K562 (cell line): ENCODE results near the gene STT3B. TPM values are rescaled to one million over a fixed set of nuclear protein-coding genes. Genes with fewer than 3 reads are reported as not detected.

Experiments used
- ATAC-seq: fragments of 200-7000 bp; cut with Tn5 transposase; 3 replicates; pipeline ENCODE4 v1.9.1; 2020; ENCODE audit warnings: moderate library complexity
- BruUV-seq: library from RNA; stranded (reverse); fragments of 400-500 nt; replicated peaks from 2 replicates; lab custom pipeline; 2021; lab: Mats Ljungman, UMichigan
- CTCF ChIA-PET: fragments of 300-600 bp; formaldehyde crosslinking; extraction: SDS; loops from one replicate; lab custom pipeline; 2021; ENCODE audit warnings: low intra/inter-chr PET ratio; lab: Yijun Ruan, JAX
- POLR2A ChIA-PET: fragments of 300-600, 350-650 bp; sonication (Branson Sonifier 250); formaldehyde crosslinking; extraction: SDS; loops from one replicate; lab custom pipeline; 2021; ENCODE audit warnings: antibody characterized with exemption, inconsistent platforms; lab: Yijun Ruan, JAX
- DNase-seq, 4 experiments: peaks; one replicate each; pipeline versions ENCODE4 v3.0.0 to v3.0.0-alpha.2; 2011 to 2018; ENCODE audit warnings: low spot score in 3 of 4, mixed read lengths in 3 of 4; ENCODE audit errors: extremely low read depth in 1 of 4
- FAIRE-seq: peaks from 2 replicates; lab custom pipeline; 2011; peaks lifted over from hg19 to GRCh38; lab: Jason Lieb, UNC
- H2AFZ ChIP-seq: 2 replicates; pipeline ENCODE4 v1.6.0; 2011; ENCODE audit warnings: low read depth, low read length, control low read depth, inconsistent platforms
- H3K27ac ChIP-seq: fragments of 200-600 bp; 3 replicates; pipeline ENCODE4 v1.8.0; 2011; ENCODE audit warnings: low read depth, mild to moderate bottlenecking, control low read depth, inconsistent platforms, low read length, moderate library complexity, mixed read lengths; ENCODE audit errors: extremely low read depth
- H3K27me3 ChIP-seq, 2 experiments: fragments of 300-600 bp in 1 of 2; 2 replicates in 1 of 2; 3 replicates in 1 of 2; pipeline versions ENCODE4 v1.6.0 to v1.8.0; 2011; ENCODE audit warnings: inconsistent platforms in 2 of 2, low read length in 2 of 2, mild to moderate bottlenecking in 1 of 2, mixed read lengths in 1 of 2, moderate library complexity in 1 of 2; ENCODE audit not compliant: control insufficient read depth in 2 of 2, insufficient read depth in 2 of 2
- H3K36me3 ChIP-seq: fragments of 300-600 bp; 3 replicates; pipeline ENCODE4 v1.8.0; 2011; ENCODE audit warnings: mild to moderate bottlenecking, low read length, inconsistent platforms; ENCODE audit not compliant: control insufficient read depth, insufficient read depth
- H3K4me1 ChIP-seq, 2 experiments: fragments of 200-600 bp in 1 of 2; replicated peaks in 1 of 2; 2 replicates in 1 of 2; 3 replicates in 1 of 2; pipeline versions ENCODE4 v1.5.1 to v1.8.0; 2011; ENCODE audit warnings: inconsistent platforms in 2 of 2, low read length in 2 of 2, mild to moderate bottlenecking in 1 of 2, mixed read lengths in 1 of 2, moderate library complexity in 1 of 2; ENCODE audit not compliant: control insufficient read depth in 2 of 2, insufficient read depth in 2 of 2
- H3K4me2 ChIP-seq: 2 replicates; pipeline ENCODE4 v1.6.1; 2011; ENCODE audit warnings: low read length, control low read depth, inconsistent platforms, mixed read lengths; ENCODE audit not compliant: insufficient read depth
- H3K4me3 ChIP-seq: fragments of 200-600 bp; sonication (generic), shearing (Covaris generic); 2 replicates; pipeline ENCODE4 v1.5.1; 2016; ENCODE audit warnings: control low read depth, inconsistent platforms
- H3K79me2 ChIP-seq: fragments of 200-600 bp; 3 replicates; pipeline ENCODE4 v1.8.0; 2011; ENCODE audit warnings: low read length, inconsistent platforms; ENCODE audit not compliant: control insufficient read depth, insufficient read depth
- H3K9ac ChIP-seq, 2 experiments: 2 replicates each; pipeline versions ENCODE4 v1.6.0 to v1.6.1; 2011; ENCODE audit warnings: low read depth in 2 of 2, low read length in 2 of 2, control low read depth in 1 of 2, inconsistent platforms in 1 of 2, mild to moderate bottlenecking in 1 of 2, mixed read lengths in 1 of 2; ENCODE audit not compliant: insufficient read depth in 1 of 2
- H3K9me1 ChIP-seq: one replicate; pipeline ENCODE4 v1.6.0; 2011; ENCODE audit warnings: inconsistent platforms, mild to moderate bottlenecking, low read length, moderate library complexity; ENCODE audit not compliant: control insufficient read depth, insufficient read depth
- H3K9me3 ChIP-seq: replicated peaks from 2 replicates; pipeline ENCODE4 v1.5.1; 2011; ENCODE audit warnings: low read depth, low read length, inconsistent platforms; ENCODE audit not compliant: control insufficient read depth, insufficient read depth
- H4K20me1 ChIP-seq: replicated peaks from 2 replicates; pipeline ENCODE4 v1.6.1; 2011; ENCODE audit warnings: low read length, inconsistent platforms, mixed read lengths; ENCODE audit not compliant: control insufficient read depth, insufficient read depth
- MEF2A ChIP-seq: IDR thresholded peaks from 2 replicates; pipeline ENCODE4 v1.6.1; 2011; ENCODE audit warnings: low read depth, mild to moderate bottlenecking, low read length, moderate library complexity; ENCODE audit not compliant: control insufficient read depth
- PCBP2 ChIP-seq: fragments of 200-400 bp; formaldehyde crosslinking; IDR thresholded peaks from 2 replicates; pipeline ENCODE4 v1.6.1; 2018; ENCODE audit warnings: low read length, low read depth, mild to moderate bottlenecking, moderate library complexity; ENCODE audit not compliant: poor library complexity, severe bottlenecking
- POLR2B ChIP-seq: fragments of 450-650 bp; IDR thresholded peaks from 2 replicates; pipeline ENCODE4 v1.6.1; 2018; ENCODE audit warnings: low read depth; ENCODE audit not compliant: partially characterized antibody
- PRPF4 ChIP-seq: fragments of 200-400 bp; formaldehyde crosslinking; IDR thresholded peaks from one replicate; pipeline ENCODE4 v1.6.1; 2017; ENCODE audit warnings: low read length, low read depth, mild to moderate bottlenecking; ENCODE audit not compliant: insufficient read depth, poor library complexity, severe bottlenecking
- RBM34 ChIP-seq: fragments of 200-400 bp; formaldehyde crosslinking; IDR thresholded peaks from 2 replicates; pipeline ENCODE4 v1.6.1; 2018; ENCODE audit warnings: low read length, borderline replicate concordance; ENCODE audit not compliant: insufficient read depth
- TFAM ChIP-seq: fragments of 250-450 bp; sonication (Bioruptor Pico); conservative IDR thresholded peaks from 2 replicates; pipeline ENCODE4 v1.5.0; 2021; ENCODE audit warnings: mild to moderate bottlenecking, moderate library complexity
- WGBS: fragments of 100-300 bp; shearing (Covaris generic); methylation state at CpG from one replicate; pipeline ENCODE4 v1.1.6; 2016; ENCODE audit warnings: low coverage, mixed read lengths; ENCODE audit not compliant: insufficient coverage; ENCODE audit errors: missing lambda C conversion rate; 5-methylcytosine and 5-hydroxymethylcytosine counted together
- in situ Hi-C: fragments of 300-500 bp; cut with MboI; formaldehyde crosslinking; loops from 4 replicates; pipeline ENCODE4 v1.15.0; 2018; ENCODE audit warnings: inconsistent platforms, mixed read lengths
- intact Hi-C: fragments of 100-400 bp; cut with micrococcal nuclease; formaldehyde crosslinking; loops from 2 replicates; pipeline ENCODE4 v1.14.2; 2022
- polyA plus RNA-seq, 8 experiments: library from polyadenylated mRNA; depleted of rRNA in 4 of 8; stranded (reverse) in 5 of 8; unstranded in 3 of 8; fragments of >200 nt; fragmentation: Nextera tagmentation in 2 of 8; fragmentation: Illumina TruSeq in 1 of 8; extraction: Ambion mirVana in 2 of 8; extraction: Trizol in 1 of 8; gene quantifications; 2 replicates each; pipeline versions ENCODE4 v1.2.1 to v1.2.3, GENCODE V29; 2011 to 2014; ENCODE audit warnings: inconsistent platforms in 1 of 8, missing spikeins in 1 of 8
- total RNA-seq, 7 experiments: library from RNA; depleted of rRNA in 6 of 7; stranded (reverse); fragments of >200 nt in 6 of 7; fragmentation: Illumina TruSeq in 2 of 7; extraction: Trizol in 2 of 7; gene quantifications; 2 replicates each; pipeline versions ENCODE4 v1.2.1 to v1.2.3, GENCODE V29; 2011 to 2021; ENCODE audit warnings: low replicate concordance in 1 of 7
- TF ChIP-seq, protein P1 (sequence below): fragments of 450-650 bp; formaldehyde crosslinking; IDR thresholded peaks from 2 replicates; pipeline ENCODE4 v1.4.0; 2022; ENCODE audit warnings: missing genetic modification characterization
- TF ChIP-seq, protein P2 (sequence below): sonication (generic); formaldehyde crosslinking; IDR thresholded peaks from 2 replicates; pipeline ENCODE4 v1.8.0; 2023; ENCODE audit warnings: mild to moderate bottlenecking, missing genetic modification reagents

The STT3B gene
- total and polyA plus RNA-seq, 9 of the 15 experiments (the other 6 are each of a cell fraction or from before 2014, with no cell fraction given): 22.4 to 147 (median 100) TPM

DNA sequence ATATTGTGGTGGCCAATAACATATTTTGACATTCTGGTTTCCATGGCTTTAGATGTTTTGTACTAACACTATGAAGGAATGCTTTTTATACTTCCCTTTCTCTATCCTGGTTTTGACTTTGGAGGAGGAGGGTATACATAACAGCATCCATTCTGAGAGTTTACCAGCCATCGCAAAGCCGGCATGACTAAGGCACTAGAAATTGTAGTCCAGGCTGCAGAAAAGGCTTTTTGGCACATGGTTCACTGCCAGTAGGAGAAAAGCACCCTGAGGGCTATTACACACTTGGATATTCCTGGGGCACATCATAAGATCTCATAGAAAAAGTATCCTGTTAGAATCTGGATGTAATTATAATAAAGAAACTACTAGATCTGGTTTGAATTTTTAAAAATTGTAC, 101.8 kb downstream of the STT3B start:
- 87% methylated on average over 2 of the region's 2 CpGs for WGBS
- Histone ChIP-seq H3K9me1 (no peaks in the 10 kb centered on the region), H3K36me3 (peaks cover 65% of the 10 kb centered on the region), H3K9me3 (no peaks in the 10 kb centered on the region), H3K27me3 (no peaks in the 10 kb centered on the region), H4K20me1 (no peaks in the 10 kb centered on the region), H3K27ac (no peak overlapping the region), H3K4me3 (no peak overlapping the region), H3K9ac (no peak overlapping the region), H3K4me1 (no peaks in the 10 kb centered on the region), H2AFZ (no peak overlapping the region), H3K4me2 (no peak overlapping the region), H3K79me2 (no peaks in the 10 kb centered on the region)
- ChIA-PET POLR2A (no interaction called here), CTCF (no interaction called here)
- FAIRE-seq (no peak), DNase-seq (no peak), ATAC-seq (no peak)
- BruUV-seq: no TSS peak
- in situ Hi-C loops (no loop called here), intact Hi-C loops (no loop called here)
- TF ChIP-seq, protein P1, sequence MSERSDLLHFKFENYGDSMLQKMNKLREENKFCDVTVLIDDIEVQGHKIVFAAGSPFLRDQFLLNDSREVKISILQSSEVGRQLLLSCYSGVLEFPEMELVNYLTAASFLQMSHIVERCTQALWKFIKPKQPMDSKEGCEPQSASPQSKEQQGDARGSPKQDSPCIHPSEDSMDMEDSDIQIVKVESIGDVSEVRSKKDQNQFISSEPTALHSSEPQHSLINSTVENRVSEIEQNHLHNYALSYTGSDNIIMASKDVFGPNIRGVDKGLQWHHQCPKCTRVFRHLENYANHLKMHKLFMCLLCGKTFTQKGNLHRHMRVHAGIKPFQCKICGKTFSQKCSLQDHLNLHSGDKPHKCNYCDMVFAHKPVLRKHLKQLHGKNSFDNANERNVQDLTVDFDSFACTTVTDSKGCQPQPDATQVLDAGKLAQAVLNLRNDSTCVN (CRISPR knock-in tag): no peak
- TF ChIP-seq POLR2B: no peak
- no peak for TF ChIP-seq PCBP2
- TF ChIP-seq MEF2A: no peak

DNA sequence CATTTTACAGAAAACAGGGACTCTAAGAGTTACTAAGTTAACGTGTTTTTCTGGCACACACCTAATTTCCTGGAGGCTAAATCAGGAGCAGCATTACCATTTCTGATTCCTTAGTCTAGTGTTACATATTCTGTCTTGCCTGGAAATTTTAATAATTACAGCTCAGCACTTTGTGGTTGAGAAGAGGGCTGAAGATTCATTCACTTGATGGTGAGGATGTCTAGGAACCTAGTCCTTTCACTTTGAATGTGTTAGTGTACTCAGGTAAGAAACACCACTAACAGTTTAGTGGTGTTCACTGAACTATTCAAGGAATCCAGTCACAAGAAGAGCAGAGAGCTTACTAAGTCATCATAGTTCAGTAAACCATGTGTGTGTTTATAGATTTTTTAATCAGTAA, 102.8 kb downstream of the STT3B start:
- ChIA-PET CTCF (no interaction called here), POLR2A (interaction anchor here (1.3 kb wide), 1 partner anchor 11 kb away, joined by 5 read pairs; no protein-coding TSS in a partner anchor)
- WGBS: 88% methylated on average over 1 of the region's 1 CpG
- DNase-seq (no peak), ATAC-seq (no peak), FAIRE-seq (no peak)
- Histone ChIP-seq H3K27ac (no peak overlapping the region), H3K4me3 (no peak overlapping the region), H3K36me3 (peaks cover 54% of the 10 kb centered on the region), H2AFZ (no peak overlapping the region), H4K20me1 (no peaks in the 10 kb centered on the region), H3K9me1 (no peaks in the 10 kb centered on the region), H3K9ac (no peak overlapping the region), H3K9me3 (no peaks in the 10 kb centered on the region), H3K27me3 (no peaks in the 10 kb centered on the region), H3K4me1 (no peaks in the 10 kb centered on the region), H3K79me2 (no peaks in the 10 kb centered on the region), H3K4me2 (no peak overlapping the region)
- BruUV-seq: no TSS peak
- in situ Hi-C loops (no loop called here), intact Hi-C loops (no loop called here)
- TF ChIP-seq TFAM (CRISPR knock-in tag): no peak
- no peak for TF ChIP-seq PRPF4
- TF ChIP-seq RBM34: no peak
- TF ChIP-seq, protein P2, sequence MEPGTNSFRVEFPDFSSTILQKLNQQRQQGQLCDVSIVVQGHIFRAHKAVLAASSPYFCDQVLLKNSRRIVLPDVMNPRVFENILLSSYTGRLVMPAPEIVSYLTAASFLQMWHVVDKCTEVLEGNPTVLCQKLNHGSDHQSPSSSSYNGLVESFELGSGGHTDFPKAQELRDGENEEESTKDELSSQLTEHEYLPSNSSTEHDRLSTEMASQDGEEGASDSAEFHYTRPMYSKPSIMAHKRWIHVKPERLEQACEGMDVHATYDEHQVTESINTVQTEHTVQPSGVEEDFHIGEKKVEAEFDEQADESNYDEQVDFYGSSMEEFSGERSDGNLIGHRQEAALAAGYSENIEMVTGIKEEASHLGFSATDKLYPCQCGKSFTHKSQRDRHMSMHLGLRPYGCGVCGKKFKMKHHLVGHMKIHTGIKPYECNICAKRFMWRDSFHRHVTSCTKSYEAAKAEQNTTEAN: no peak
